Right atrium auricular region (tissue), 2 donors: ENCODE measurements around the gene CHMP1A. TPM values are rescaled to one million over a fixed set of nuclear protein-coding genes. Genes with fewer than 3 reads are reported as not detected.

ENCODE experiments used
- DNase-seq: peaks from one replicate; pipeline ENCODE4 v3.0.0-alpha.2; 2019; ENCODE audit warnings: low spot score
- H3K27ac ChIP-seq, 2 donors: fragments of 200-600 bp; sonication (generic); 1 replicate in 1 of 2; 2 replicates in 1 of 2; pipeline ENCODE4 v1.5.1; 2016 to 2019
- H3K27me3 ChIP-seq, 2 donors: fragments of 200-600 bp; sonication (generic); one replicate each; pipeline versions ENCODE4 v1.5.1 to v1.6.0; 2017 to 2019
- H3K36me3 ChIP-seq: fragments of 200-600 bp; sonication (generic); one replicate; pipeline ENCODE4 v1.5.1; 2016
- H3K4me1 ChIP-seq, 2 donors: fragments of 200-600 bp; sonication (generic); one replicate each; pipeline versions ENCODE4 v1.5.1 to v1.6.0; 2017 to 2019
- H3K4me3 ChIP-seq, 2 donors: fragments of 200-600 bp; sonication (generic); 1 replicate in 1 of 2; 2 replicates in 1 of 2; pipeline ENCODE4 v1.5.1; 2017 to 2019; ENCODE audit warnings: mild to moderate bottlenecking in 1 of 2, moderate library complexity in 1 of 2
- H3K9me3 ChIP-seq, 2 donors: fragments of 200-600 bp; sonication (generic); one replicate each; pipeline ENCODE4 v1.5.1; 2019
- total RNA-seq, 2 donors: library from RNA; depleted of rRNA; stranded (reverse); fragments of >200 nt; gene quantifications; one replicate each; pipeline ENCODE4 v1.1.0, GENCODE V29; 2016
- TF ChIP-seq, protein P1 (sequence below), 2 donors: fragments of 200-600 bp; sonication (generic); IDR thresholded peaks; one replicate each; pipeline ENCODE4 v1.5.1; 2019; ENCODE audit warnings: antibody characterized with exemption in 2 of 2

Gene CHMP1A
- total RNA-seq, 2 donors from 2014 or later = 39.0 to 73.3 TPM

DNA sequence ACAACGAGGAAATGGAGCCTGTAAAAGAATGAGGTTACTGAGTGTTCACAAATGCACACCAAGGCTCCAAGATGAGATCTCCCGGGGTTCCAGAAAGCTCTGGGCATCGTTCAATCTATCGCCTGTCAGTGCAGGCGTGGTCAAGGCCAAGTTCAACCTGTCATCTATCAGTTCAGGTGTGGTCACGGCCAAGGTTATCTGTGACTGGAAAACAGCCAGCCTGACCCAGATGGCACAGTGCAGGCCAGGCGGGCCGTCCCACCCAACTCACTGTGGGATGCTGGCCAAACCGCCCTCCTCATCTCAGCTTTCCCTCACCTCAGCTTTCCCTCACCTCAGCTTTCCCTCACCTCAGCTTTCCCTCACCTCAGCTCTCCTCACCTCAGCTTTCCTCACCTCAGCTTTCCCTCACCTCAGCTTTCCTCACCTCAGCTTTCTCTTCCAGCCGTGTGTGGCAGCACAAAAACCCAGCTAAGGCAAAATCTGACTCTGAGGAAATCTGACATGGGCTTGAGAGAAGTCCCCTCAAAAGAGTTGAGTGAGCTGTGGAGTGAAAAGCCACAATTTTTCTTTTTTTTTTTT is 2.4 kb downstream of the CHMP1A start:
- H3K36me3 ChIP-seq = peaks cover 4% of the 10 kb centered on the region
- TF ChIP-seq, protein P1, sequence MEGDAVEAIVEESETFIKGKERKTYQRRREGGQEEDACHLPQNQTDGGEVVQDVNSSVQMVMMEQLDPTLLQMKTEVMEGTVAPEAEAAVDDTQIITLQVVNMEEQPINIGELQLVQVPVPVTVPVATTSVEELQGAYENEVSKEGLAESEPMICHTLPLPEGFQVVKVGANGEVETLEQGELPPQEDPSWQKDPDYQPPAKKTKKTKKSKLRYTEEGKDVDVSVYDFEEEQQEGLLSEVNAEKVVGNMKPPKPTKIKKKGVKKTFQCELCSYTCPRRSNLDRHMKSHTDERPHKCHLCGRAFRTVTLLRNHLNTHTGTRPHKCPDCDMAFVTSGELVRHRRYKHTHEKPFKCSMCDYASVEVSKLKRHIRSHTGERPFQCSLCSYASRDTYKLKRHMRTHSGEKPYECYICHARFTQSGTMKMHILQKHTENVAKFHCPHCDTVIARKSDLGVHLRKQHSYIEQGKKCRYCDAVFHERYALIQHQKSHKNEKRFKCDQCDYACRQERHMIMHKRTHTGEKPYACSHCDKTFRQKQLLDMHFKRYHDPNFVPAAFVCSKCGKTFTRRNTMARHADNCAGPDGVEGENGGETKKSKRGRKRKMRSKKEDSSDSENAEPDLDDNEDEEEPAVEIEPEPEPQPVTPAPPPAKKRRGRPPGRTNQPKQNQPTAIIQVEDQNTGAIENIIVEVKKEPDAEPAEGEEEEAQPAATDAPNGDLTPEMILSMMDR (IDR thresholded peaks at IDR 0.05) = no peak
- peaks cover 0 to 24% of the 10 kb centered on the region in 2 donors for H3K4me1 ChIP-seq
- DNase-seq = no peak
- no peak overlapping the region for H3K27ac ChIP-seq
- no peak overlapping the region for H3K4me3 ChIP-seq
- H3K27me3 ChIP-seq = no peaks in the 10 kb centered on the region
- H3K9me3 ChIP-seq = no peaks in the 10 kb centered on the region

DNA sequence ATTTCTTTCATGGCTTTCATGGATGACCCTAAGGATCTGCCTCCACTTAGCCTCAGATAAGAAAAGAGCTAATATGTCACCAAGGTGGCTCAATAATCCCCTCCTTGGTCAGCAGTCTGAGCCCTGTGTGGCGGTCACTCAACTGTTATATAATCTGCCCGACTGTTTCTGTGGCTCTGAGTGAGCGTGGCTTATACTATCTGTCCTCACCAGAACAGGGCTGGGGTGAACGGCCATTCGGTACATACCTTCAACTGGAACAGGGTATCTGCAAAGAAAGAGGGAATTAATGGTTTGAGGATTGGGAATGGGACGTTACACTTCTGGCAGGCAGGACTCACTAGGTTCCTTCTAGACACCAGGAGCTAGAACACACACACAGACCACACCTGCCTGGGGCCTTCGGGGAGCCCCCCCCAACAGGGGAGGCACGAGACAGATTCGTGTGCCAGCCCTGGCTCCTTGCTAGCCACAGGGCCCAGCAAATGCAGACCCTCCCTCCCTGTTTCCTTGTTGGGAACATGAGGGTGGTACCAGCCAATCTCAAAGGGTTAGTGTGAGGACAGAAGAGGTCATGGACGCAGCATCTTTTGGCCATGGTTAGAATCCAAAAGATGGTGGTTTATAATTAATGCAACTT is 3.7 kb downstream of the CHMP1A start:
- peaks cover 10% of the 10 kb centered on the region for H3K36me3 ChIP-seq
- no peak overlapping the region for H3K4me3 ChIP-seq
- no peak overlapping the region for H3K27ac ChIP-seq
- H3K9me3 ChIP-seq = no peaks in the 10 kb centered on the region
- TF ChIP-seq, protein P1 (IDR thresholded peaks at IDR 0.05) = no peak
- H3K4me1 ChIP-seq = peaks cover 0 to 19% of the 10 kb centered on the region in 2 donors
- no peak for DNase-seq
- H3K27me3 ChIP-seq = no peaks in the 10 kb centered on the region

DNA sequence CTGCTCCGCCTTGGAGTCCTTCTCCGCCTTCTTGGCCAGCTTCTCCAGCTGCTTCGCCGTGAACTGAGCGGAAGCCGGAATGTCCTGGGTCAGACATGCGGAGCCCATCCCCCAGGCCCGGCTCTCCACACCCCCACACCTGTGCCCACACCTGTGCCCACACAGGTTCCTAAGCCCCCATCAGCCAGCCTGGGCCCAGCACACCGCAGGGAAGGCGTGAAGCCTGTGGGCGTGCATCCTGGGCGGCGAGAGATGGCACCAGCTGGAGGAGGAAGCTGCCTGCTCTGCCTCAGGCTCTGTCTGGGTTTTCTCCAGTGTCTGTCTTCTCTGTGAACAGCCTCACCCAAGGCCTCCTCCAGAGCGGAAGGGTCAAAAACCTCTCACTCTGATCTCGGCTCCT is 5.9 kb downstream of the CHMP1A start:
- H3K4me1 ChIP-seq = peaks cover 0 to 6% of the 10 kb centered on the region in 2 donors
- TF ChIP-seq, protein P1 (IDR thresholded peaks at IDR 0.05) = no peak
- H3K27ac ChIP-seq = no peak overlapping the region
- no peaks in the 10 kb centered on the region for H3K9me3 ChIP-seq
- H3K36me3 ChIP-seq = peaks cover 24% of the 10 kb centered on the region
- no peaks in the 10 kb centered on the region for H3K27me3 ChIP-seq
- DNase-seq = no peak
- no peak overlapping the region for H3K4me3 ChIP-seq

DNA sequence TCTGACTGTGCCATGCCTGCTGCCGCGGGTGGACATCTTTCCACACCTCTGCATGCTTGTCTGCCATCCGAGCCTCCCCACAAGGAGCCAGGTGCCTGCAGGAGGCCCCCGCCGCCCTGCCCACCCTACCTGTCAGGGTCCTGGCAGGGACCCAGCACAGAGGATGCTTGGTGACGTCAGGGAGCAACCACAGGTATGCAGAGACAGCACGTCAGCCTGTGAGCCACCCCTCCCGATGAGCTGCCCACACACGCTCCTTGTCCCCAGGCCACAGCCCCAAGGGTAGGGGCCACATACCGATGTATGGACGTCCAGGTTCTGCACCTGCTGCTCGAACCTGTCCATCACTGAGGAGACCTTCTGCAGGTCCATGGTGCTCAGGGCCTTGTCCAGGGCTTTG is 10.6 kb downstream of the CHMP1A start:
- Histone ChIP-seq H3K4me1 (peaks cover 0 to 1% of the 10 kb centered on the region in 2 donors), H3K27ac (no peak overlapping the region), H3K4me3 (no peak overlapping the region), H3K9me3 (no peaks in the 10 kb centered on the region), H3K27me3 (no peaks in the 10 kb centered on the region), H3K36me3 (peaks cover 45% of the 10 kb centered on the region)
- DNase-seq = no peak
- TF ChIP-seq, protein P1 (IDR thresholded peaks at IDR 0.05) = no peak

DNA sequence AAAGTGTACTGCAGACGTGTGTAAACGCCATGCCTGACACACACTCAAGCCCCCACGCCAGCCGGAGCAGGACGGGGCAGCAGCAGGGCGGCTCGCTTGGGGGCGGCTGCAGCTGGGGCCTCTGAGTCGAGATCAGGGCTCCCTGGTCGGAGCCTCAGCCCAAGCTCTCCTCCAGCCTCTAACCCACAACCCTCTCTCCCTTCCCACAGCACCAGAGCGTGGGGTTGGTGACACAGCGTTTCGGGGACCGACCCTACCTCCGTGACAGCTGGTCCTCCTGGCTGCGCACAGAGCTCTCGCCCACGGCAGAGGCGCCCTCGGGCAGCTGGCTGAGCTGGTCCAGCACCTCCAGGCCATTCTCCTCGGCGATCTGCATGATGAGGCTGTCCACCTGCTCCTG is 11.2 kb downstream of the CHMP1A start:
- TF ChIP-seq, protein P1 (IDR thresholded peaks at IDR 0.05) = no peak
- DNase-seq = no peak
- no peak overlapping the region for H3K27ac ChIP-seq
- no peak overlapping the region for H3K4me3 ChIP-seq
- H3K4me1 ChIP-seq = peaks cover 0 to 8% of the 10 kb centered on the region in 2 donors
- H3K9me3 ChIP-seq = no peaks in the 10 kb centered on the region
- H3K36me3 ChIP-seq = peaks cover 45% of the 10 kb centered on the region
- H3K27me3 ChIP-seq = no peaks in the 10 kb centered on the region
